SKM-1 (cell line): ENCODE data around the gene MCM6.

Experiments used
- DNase-seq: peaks from one replicate; lab custom pipeline; 2025; ENCODE audit not compliant: unreplicated experiment; lab: John Stamatoyannopoulos, UW

The MCM6 gene

DNA sequence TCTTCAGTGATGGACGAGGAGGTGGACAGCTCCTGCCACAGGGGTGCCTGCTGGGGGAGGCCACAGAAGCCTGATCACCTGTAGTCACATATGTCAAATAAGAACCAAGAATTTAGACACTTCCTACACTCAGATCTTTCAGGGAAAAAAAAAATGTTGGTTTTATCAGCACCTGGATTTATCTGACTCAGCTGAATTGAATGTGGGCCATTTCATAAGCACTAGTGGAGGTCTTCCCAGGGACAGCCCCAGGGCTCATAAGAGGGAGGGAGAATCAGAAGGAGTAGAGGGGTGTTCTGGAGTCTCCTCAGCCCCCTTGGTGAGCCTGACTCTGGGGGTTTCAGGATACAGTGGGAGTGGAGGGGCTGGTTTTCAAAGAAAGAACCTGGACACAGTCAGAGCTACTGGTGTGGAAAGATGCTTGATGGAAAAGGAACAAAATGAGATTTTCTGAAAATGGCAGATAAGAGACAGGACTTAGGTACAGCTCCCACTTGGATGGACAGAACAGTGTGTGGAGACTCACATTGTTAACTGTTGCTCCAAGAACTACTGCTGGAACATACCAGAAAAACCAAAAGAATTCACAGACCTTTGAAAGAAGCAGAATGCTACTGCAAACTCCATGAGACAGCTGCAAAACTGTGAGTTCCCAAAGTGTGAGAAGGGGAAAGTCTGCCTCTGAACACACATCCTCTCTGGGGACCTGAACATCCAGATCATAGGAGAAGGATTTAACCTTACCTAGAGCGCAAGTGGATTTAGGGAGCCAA is 84.6 kb downstream of the MCM6 start:
- no peak for DNase-seq

DNA sequence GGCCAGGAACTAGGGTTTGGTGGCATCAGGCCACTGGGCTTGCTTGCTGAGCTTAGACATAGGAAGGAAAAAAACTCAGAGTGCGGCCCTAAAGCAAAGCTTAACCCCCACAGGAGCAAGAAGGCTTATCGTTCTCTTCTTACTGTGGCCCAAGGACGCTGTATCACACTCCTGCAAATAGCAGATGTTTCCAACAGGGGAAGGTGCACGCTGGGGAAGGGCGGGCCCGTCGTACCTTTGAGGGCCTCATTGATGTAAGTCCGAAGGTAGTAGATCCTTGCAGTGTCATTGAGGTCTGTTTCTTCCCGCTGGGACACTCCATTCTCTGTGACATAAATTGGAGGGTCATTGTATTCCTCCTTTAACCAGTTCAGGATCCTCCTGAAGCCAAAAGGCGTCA is 85.8 kb downstream of the MCM6 start:
- DNase-seq: no peak
